Peyer's patch (tissue), 4 donors: Measurements from ENCODE around the gene FBXO39.

ENCODE experiments used
- CTCF ChIP-seq, 6 experiments: fragments of 450-650 bp in 4 of 6; fragments of 200-600 bp in 2 of 6; sonication (generic) in 1 of 6; IDR thresholded peaks; one replicate each; pipeline ENCODE4 v1.5.1; 2017 to 2019; ENCODE audit warnings: antibody characterized with exemption in 6 of 6, mild to moderate bottlenecking in 3 of 6, moderate library complexity in 1 of 6
- POLR2A ChIP-seq, 2 donors: fragments of 450-650 bp; IDR thresholded peaks; one replicate each; pipeline ENCODE4 v1.5.1; 2017; ENCODE audit warnings: antibody characterized with exemption in 2 of 2, mild to moderate bottlenecking in 2 of 2, moderate library complexity in 2 of 2

- no peak for TF ChIP-seq POLR2A (IDR thresholded peaks at IDR 0.05)
- TF ChIP-seq CTCF (IDR thresholded peaks at IDR 0.05), result no peak
These were observed 23.7 kb downstream of the FBXO39 start for GRCh38 chr17:6799738-6800137.
